ENCODE data around the gene NFIL3. TPM values are rescaled to one million over a fixed set of nuclear protein-coding genes. Genes with fewer than 3 reads are reported as not detected.
A peak's percentile ranks its signal among the peaks of the same experiment; 100 is the strongest.

Gene NFIL3
- total and polyA plus RNA-seq, 2 of the 4 experiments (the other 2 are of a cell fraction) = 27.6 to 27.7 TPM

DNA sequence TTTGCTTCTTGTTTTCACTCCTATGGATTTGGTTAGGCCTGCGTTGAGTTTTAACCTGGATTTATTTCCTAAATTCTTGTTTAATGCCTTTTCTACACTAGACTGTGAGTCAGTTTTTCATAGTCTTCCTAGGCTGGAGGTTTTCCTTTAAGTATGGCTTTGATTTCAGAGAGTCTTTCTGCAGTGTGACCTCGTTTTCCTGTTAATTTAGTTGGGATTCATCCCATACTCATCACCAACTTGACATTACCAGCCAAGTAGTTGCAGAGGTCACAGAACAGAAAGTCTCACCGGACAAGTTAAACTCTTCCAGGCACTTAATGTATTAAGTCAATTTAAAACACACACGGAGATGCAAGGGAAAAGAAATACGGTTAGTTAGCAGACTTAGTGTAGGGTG, 32.2 kb downstream of the NFIL3 start:
- dilution Hi-C loops (cut with HindIII; ENCODE audit: low sequenced_read_pairs, unreplicated experiment) (no loop called here), in situ Hi-C loops (cut with MboI; ENCODE audit: low sequenced_read_pairs) (no loop called here), intact Hi-C loops (cut with micrococcal nuclease) (no loop called here)
- Histone ChIP-seq H3K4me3 (ENCODE audit: insufficient read depth, low read depth, low read length) (no peak overlapping the region), H4K91ac (ENCODE audit: insufficient read depth, low read depth, low read length) (no peak overlapping the region), H2AK5ac (ENCODE audit: low read depth, low read length) (peak overlapping the region; percentile 5; the same call in 1 of the 2 replicates), H2BK120ac (ENCODE audit: low read depth, low read length) (peak overlapping the region; percentile 58; the same call in 1 of the 2 replicates), H4K5ac (ENCODE audit: low read depth, low read length) (peak overlapping the region; percentile 12; the same call in 1 of the 2 replicates), H3K27ac (ENCODE audit: insufficient read depth, low read length) (no peak overlapping the region), H3K18ac (ENCODE audit: low read depth, low read length) (peak overlapping the region; percentile 16; the same call in 1 of the 2 replicates), H2BK5ac (ENCODE audit: low read depth, low read length, poor library complexity, severe bottlenecking) (peak overlapping the region; percentile 20), H4K8ac (ENCODE audit: low read depth in 2 of 2, low read length in 2 of 2) (no peak overlapping the region), H3K27me3 (ENCODE audit: control insufficient read depth, insufficient read depth, low read length) (no peaks in the 10 kb centered on the region), H3K79me1 (ENCODE audit: low read depth in 1 of 2, low read length in 2 of 2) (peaks cover 0 to 4% of the 10 kb centered on the region in 2 experiments; a peak in 1 of 4 replicates), H3K9ac (ENCODE audit: low read depth, low read length) (no peak overlapping the region), H2BK20ac (ENCODE audit: low read depth, low read length) (peak overlapping the region; percentile 38; the same call in 1 of the 2 replicates), H3K4ac (ENCODE audit: low read depth, low read length) (peak overlapping the region; percentile 54), H3K9me3 (ENCODE audit: control insufficient read depth, insufficient read depth, low read length) (no peaks in the 10 kb centered on the region), H3K23ac (ENCODE audit: low read depth, low read length) (no peak overlapping the region), H3K14ac (replicated peaks; ENCODE audit: low read depth, low read length) (peak overlapping the region; percentile 53; the same call in 1 of the 2 replicates), H2AK9ac (replicated peaks; ENCODE audit: low read depth, low read length, poor library complexity) (no peak overlapping the region), H3K36me3 (ENCODE audit: control insufficient read depth, insufficient read depth, low read length) (no peaks in the 10 kb centered on the region), H3K56ac (ENCODE audit: extremely low read depth, insufficient read depth, low read length) (no peak overlapping the region), H3K9me1 (ENCODE audit: insufficient read depth, low read length) (peaks cover 8% of the 10 kb centered on the region; the same call in 1 of the 2 replicates), H4K20me1 (ENCODE audit: insufficient read depth, low read length) (no peaks in the 10 kb centered on the region), H2BK15ac (ENCODE audit: low read depth, low read length) (0 out of 3 replicates have a peak overlapping the region, but pooled peaks have one; percentile 29), H3K4me1 (ENCODE audit: control insufficient read depth, insufficient read depth, low read length) (peaks cover 9% of the 10 kb centered on the region), H3K4me2 (ENCODE audit: low read depth, low read length) (peak overlapping the region; percentile 12; the same call in 1 of the 2 replicates), H2AFZ (replicated peaks; ENCODE audit: low read length, poor library complexity) (no peak overlapping the region)
- DNase-seq (no peak), ATAC-seq (ENCODE audit: low read depth) (no peak)
- ChIA-PET CTCF (no interaction called here), POLR2A (ENCODE audit: unreplicated experiment) (no interaction called here)
- no CpG with 5 or more reads among the region's 5 CpGs for WGBS, 2 experiments (ENCODE audit: extremely low coverage in 2 of 2, insufficient read length in 1 of 2)
- TF ChIP-seq CEBPB (IDR thresholded peaks at IDR 0.05; ENCODE audit: low read depth, low read length) = no peak
- no peak for TF ChIP-seq CTCF (conservative IDR thresholded peaks at IDR 0.05; ENCODE audit: low read depth, low read length)
- TF ChIP-seq MXI1 (IDR thresholded peaks at IDR 0.05; ENCODE audit: borderline replicate concordance, low read depth, low read length) = no peak
- no peak for TF ChIP-seq ELK1 (IDR thresholded peaks at IDR 0.05; ENCODE audit: borderline replicate concordance, low read depth, low read length)
- TF ChIP-seq MAFK (IDR thresholded peaks at IDR 0.05; ENCODE audit: low read depth, low read length) = no peak
- no peak for TF ChIP-seq CHD1 (IDR thresholded peaks at IDR 0.05; ENCODE audit: low read depth, low read length)
- TF ChIP-seq RFX5 (IDR thresholded peaks at IDR 0.05; ENCODE audit: low read depth, low read length) = no peak
- no peak for TF ChIP-seq SMC3 (IDR thresholded peaks at IDR 0.05; ENCODE audit: low read depth, low read length)
- no peak for TF ChIP-seq BHLHE40 (IDR thresholded peaks at IDR 0.05; ENCODE audit: low read depth, low read length)
- no peak for TF ChIP-seq RAD21 (IDR thresholded peaks at IDR 0.05; ENCODE audit: low read length)
- no peak for TF ChIP-seq RCOR1 (IDR thresholded peaks at IDR 0.05; ENCODE audit: insufficient replicate concordance, low read length)
- TF ChIP-seq, protein P1, sequence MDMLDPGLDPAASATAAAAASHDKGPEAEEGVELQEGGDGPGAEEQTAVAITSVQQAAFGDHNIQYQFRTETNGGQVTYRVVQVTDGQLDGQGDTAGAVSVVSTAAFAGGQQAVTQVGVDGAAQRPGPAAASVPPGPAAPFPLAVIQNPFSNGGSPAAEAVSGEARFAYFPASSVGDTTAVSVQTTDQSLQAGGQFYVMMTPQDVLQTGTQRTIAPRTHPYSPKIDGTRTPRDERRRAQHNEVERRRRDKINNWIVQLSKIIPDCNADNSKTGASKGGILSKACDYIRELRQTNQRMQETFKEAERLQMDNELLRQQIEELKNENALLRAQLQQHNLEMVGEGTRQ (IDR thresholded peaks at IDR 0.05; ENCODE audit: low read depth, low read length) = no peak
- TF ChIP-seq FOS (IDR thresholded peaks at IDR 0.05; ENCODE audit: low read depth, low read length) = no peak
- no TSS peak for BruUV-seq (replicated peaks)
